C4-2B (cell line): Measurements from ENCODE around the gene FAM174B.

Experiments used
- ZFX ChIP-seq: fragments of 450-650 bp; IDR thresholded peaks from 2 replicates; pipeline ENCODE4 v1.6.1; 2017
- TF ChIP-seq, protein P1 (sequence below): fragments of 450-650 bp; conservative IDR thresholded peaks from 2 replicates; pipeline ENCODE4 v1.5.1; 2017; ENCODE audit warnings: mild to moderate bottlenecking

DNA sequence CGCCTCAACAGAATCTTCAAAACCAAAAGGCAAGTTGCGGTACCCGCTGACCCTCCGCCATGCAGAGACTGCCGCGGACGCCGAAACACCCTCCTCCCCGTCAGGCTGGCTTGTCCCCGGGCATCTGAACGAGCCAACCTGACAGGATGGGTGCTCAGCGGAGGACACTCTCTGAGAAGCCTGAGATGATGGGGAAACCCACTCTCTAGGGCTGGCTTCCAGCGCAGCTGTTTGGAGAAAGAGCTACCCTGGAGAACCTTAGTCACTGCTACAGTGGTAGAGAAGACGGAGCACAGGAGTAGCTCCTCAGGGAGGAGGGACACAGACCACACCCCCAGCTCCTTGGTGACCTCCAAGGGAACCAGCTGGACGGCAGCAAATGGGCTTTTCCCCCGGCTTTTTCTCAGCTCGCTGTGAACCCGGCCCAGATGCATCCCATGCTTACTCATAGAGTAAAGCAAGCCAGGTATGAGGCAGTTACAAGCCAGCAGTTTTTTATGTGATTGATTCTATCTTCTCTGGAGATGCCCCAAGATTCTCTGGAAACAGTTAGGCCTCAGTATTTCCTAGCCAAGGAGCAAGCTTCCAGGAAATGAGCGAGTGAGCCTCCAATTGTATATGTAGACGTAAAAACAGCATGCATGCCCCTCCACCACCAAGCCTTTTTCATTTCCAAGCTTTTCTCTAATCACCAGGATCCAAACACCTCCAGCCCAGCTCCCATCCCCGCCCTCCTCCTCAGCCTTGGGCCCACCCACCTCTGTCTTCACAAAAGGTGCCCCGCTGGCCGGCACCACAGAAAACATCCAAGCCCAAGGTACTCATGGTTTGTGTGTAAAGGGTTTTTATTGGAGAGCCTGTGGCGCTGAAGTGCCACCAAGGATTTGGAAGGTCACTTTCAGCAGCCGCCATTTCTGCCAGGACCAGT, 38.7 kb downstream of the FAM174B start:
- TF ChIP-seq, protein P1, sequence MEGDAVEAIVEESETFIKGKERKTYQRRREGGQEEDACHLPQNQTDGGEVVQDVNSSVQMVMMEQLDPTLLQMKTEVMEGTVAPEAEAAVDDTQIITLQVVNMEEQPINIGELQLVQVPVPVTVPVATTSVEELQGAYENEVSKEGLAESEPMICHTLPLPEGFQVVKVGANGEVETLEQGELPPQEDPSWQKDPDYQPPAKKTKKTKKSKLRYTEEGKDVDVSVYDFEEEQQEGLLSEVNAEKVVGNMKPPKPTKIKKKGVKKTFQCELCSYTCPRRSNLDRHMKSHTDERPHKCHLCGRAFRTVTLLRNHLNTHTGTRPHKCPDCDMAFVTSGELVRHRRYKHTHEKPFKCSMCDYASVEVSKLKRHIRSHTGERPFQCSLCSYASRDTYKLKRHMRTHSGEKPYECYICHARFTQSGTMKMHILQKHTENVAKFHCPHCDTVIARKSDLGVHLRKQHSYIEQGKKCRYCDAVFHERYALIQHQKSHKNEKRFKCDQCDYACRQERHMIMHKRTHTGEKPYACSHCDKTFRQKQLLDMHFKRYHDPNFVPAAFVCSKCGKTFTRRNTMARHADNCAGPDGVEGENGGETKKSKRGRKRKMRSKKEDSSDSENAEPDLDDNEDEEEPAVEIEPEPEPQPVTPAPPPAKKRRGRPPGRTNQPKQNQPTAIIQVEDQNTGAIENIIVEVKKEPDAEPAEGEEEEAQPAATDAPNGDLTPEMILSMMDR, result no peak
- no peak for TF ChIP-seq ZFX
